Activated CD4-positive, alpha-beta T cell treated with anti-CD3 and anti-CD28 coated beads for 4 hours (primary cell): ENCODE measurements around the gene SRC.
A peak's percentile ranks its signal among the peaks of the same experiment; 100 is the strongest.

ENCODE experiments used
- DNase-seq, 2 donors: peaks; one replicate each; pipeline ENCODE4 v3.0.0-alpha.2; 2020

Gene SRC

DNA sequence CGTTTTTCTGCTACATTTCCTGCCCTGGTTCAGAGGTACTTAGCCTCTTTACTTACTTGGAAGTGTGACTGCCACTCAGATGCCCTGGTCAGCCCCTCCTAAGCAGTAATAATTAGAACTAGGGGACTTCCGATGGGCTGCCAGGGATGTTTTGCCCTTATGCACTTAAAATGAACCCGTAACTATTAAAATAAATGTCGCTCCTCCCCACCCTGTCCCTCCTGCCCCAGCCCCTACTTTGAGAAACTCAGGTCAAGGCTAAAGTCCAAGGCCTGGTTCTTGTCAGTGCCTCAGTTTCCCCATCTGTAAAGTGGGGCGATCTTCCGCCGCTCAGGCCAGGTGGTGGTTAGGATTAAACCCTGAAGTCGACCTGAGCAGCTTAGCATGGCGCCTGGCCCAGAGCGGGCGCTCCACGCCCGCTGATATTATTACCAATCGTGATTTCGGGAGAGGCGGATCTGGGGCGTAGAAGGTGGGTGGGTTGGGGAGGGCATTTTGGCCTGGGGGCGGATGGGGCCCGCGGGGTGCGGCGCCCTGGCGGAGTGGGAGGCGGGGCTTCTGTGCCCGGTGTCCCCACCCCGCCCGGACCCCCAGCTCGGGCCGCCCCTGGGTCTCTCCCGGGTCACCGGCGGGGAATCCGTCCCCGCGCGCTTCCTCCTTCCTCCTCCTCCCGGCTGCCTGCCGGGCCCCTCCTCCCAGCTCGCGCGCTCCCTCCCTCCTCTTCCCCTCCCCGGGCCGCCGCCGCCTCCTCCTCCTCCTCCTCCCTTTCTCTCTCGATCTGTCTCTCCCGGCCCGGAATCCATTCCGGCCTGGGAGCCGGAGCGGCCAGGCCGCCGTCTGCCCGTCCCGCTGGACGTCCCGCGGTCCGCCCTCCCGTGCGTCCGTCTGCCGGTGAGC is at the start of gene SRC:
TSS of gene SRC (plus strand) at position 802 of the 897 bp plus-strand sequence. CDS start 38,014 bp downstream, outside the sequence.
- peak; percentile 46 to 52 for DNase-seq

DNA sequence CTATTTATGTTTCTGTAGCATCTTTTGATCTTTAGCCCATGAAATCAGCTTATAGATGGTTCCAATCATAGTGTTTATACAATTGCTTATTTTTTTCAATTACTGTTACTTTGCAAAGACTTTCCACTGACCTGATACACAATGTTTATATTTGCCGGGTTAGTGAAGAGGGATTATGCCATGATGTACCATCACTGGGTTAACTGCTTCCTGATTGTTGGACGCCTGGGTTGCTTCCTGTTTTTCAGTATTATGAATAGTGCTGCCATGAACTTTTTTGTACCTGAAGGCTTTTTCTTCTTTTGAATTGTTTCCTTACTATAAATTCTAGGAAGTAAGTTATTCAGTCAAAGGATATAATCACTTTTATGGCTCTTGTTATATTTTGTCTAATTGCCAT is 49.6 kb upstream of the SRC start:
- no peak for DNase-seq

DNA sequence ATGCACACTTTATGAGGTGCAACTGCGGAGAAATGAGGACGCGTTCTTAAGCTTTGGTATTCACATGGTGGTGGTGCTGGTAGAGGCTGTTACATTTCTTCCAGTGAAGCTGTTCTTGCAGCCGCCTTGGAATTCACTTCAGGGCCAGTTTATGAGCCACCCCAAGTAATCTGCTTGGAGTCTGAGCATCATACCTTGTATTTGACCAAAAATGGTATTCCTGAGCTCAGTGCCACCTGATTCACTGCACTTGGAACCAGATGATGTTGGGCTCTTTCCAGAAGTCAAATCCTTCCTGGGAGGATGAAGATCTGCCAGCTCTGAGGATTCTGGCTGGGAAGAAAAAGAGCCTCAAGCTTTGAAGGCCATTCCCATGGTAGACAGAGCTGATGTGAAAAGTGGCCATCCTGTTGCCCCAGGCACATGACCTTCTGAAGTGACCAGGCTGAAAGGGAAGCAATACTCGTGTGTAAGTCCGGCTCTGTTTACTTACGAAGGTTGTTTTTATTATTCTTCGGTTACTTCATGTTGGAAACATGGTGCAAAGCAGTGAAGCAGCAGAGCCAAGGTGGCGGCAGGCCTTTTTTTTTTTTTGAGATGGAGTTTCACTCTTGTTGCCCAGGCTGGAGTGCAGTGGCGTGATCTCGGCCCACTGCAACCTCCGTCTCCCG is 48.7 kb upstream of the SRC start:
- no peak for DNase-seq

DNA sequence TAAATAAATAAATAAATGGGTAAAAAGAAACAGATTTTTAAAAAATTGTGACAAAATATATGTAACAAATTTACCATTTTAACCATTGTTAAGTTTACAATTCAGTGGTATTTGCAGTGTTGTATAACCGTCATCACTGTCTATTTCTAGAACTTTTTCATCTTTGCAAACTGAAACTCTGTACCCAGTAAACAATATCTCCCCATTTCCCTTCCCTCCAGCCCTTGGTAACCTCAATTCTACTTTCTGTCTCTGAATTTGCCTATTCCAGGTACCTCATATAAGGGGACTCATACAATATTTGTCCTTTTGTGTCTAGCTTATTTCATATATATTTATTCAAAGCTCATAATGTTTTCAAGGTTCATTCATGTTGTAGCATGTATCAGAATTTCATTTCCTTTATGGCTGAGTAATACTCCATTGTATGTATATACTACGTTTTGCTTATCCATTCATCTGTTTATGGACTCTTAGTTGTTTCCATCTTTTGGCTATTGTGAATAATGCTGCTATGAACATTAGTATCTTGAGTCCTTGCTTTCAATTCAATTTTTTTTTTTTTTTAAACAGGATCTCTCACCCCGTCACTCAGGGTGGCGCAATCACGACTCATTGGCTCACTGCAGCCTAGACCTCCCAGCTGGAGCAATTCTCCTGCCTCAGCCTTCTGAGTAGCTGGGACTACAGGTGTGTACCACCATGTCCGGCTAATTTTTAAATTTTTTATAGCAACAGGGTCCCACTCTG is 47.6 kb upstream of the SRC start:
- no peak for DNase-seq

DNA sequence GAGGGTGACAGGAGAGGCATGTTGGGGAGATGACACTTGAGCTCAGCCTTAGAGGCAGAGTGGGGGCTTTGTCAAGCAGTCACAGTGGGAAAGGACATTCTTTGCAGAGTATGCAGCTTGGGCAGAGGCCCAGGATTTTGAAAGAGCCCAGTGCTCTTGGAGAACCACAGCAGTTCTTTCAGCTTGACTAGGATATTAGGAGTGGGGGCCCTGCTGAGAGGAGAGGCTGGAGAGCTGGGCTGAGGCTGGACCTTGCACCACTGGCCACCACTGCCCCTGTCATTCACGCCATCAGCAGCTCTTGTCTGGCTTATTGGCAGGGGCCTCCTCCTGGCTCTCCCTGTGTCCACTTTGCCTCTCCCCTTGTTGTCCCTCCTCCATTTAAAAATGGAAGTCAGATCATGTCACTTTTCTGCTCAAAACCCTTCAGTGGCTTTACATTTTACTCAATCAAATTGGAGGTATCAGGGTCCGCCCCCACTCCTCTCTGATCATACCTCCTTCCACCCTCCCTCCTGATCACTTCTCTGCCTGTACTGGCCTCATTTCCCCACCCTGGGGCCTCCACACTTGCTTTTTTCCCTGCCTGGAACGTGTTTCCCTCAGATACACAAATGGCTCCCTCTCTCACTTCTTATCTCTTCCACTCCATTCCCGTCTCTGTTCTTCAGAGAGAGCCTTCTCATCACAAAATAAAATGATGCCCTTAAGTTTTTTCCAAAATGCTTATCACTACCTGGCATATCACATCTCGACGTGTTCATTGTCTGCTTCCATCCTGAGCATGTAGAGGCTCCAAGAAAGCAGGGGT is 46.0 kb upstream of the SRC start:
- no peak for DNase-seq

DNA sequence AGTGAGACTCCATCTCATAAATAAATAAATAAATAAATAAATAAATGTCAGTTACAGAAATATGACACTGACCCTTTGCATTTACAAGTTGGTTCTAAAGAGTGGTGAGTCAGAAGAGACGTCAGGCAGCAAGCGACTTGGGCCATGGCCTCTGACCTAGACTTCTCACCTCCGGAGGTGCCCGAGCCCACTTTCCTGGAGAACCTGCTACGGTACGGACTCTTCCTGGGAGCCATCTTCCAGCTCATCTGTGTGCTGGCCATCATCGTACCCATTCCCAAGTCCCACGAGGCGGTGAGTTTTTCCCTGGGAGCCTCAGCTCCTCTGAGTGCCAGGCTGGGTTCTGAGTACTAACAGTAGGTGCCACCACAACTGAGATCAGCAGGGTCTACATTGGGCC is 44.8 kb upstream of the SRC start:
- DNase-seq: no peak

DNA sequence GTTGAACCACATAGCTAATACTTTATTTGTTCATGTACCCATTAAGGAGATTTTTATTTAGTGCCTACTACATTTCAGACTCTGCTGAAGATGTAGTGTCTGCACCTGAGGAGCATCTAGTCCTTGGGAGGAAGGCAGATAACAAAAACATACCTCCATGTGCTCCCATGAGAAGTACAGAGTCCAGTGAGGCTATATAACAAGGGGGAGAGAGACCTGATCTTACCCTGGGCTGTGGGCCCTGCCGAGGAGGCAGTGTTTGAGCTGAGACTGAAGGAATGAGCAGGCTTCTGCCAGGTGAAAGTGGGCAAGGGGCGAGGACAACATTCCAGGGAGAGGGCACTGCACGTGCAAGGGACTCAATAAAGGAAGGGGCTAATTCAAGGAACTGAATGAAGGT is 44.4 kb upstream of the SRC start:
- no peak for DNase-seq

DNA sequence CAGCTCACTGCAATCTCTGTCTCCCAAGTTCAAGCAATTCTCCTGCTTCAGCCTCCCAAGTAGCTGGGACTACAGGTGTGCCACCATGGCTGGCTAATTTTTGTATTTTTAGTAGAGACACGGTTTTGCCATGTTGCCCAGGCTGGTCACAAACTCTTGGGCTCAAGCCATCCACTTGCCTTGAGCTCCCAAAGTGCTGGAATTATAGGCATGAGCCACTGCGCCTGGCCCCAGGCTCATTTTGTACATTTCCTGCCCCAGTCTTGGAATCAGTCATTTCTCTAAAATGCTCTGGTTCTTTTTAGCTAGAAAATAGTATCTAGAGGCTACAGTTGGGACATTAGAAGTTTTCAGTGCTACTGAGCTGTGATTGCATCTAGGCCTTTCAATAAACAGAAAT is 43.0 kb upstream of the SRC start:
- DNase-seq: no peak

DNA sequence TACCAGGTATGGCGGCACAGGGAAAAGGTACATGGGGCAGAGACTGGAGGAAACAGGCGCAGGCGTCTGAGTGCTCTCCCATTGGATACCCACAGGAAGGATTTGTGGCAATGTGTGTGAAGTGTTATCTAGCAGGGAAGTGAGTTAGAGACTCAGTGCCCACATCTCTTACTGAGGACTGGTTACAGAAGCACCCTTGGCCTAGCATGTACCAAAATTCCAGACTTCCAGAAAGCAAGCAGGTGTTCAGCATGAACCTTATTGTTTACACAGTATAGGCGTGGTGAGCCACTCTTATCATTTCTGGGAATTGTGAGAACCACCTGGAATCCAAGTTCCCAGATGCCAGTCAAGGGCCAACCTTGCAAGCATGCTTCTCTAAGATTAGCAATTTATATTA is 42.3 kb upstream of the SRC start:
- DNase-seq: no peak

DNA sequence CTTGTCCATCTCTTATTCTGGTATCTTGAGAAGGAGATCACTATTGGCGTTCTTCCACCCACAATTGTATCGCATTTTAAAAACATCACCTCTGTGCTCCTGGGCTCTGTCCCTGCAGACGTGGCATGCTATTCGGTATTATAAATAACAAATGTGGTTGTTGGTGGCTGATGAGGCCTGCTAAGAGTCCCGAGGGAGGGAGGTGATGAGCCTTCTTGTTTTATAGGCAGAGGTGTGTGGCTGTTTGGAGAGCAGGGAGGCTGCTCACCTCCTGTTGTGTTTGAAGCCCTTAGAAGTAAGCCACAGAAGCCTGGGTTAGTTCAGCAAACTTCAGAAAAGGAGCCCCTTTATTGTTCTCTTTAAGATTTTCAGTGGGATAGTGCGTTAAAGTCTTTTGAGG is 40.9 kb upstream of the SRC start:
- no peak for DNase-seq

DNA sequence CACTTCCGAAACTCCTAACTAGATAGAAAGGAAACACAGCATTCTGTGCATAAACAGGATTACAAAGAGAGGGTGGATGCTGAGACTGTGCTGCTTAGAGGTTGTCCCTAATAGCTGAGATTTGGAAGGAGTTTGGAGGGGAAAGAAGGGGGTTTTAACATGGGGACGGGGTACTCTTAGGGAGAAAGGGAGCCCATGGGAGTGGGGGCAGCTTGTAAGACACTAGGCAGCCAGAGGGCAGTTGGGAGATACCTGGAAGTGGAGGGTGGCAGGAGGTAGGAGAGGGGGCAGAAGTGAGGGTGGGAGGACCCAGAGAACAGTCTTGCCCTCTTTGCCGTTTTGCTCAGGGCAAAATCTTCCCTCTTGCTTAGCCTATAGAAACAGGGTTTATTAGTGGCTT is 40.1 kb upstream of the SRC start:
- no peak for DNase-seq

DNA sequence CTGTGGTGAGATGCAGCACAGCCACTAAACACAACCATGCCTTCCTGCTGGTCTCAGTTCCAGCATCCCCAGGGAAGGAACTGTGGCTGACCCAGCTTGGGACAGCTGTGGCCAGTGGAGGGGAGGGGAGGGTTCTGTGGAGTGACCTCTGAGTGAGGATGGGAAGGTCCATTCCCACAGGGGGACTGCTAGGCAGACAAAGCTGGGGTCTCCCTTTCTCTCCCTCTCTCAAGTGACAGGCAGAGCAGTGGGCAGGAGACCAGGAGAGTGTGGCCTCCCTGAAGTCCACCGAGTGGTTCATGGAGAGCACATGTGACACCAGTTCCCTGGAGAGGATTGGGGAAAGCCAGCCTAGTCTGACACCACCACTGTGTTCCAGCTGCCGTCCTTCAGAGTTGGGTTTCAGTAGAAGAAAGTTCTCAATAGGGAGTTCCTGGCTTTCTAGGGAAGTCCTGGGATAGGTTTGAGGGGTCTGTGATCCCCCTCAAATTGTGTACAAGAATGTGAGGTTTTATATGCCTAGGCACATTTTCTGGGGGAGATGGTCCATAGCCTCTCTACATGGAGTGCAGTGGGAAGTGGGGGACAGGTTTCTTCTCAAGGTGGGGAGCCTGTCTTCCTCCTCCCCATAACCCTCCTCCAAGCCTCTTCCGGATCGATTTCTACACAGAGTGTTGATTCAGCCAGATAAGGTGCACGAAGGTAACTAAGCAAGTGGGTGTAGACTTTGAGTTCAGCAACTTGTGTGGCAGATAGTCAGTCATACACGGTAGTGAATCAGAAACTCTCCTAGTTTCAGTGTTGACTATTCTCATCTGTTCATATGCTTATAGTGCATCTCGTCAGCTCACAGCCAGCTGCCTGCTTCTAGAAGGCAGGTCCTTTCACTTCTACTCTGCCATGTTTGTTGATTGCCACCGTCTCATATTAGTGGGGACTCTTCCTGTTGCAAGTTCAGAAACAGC is 37.6 kb upstream of the SRC start:
- DNase-seq: no peak

DNA sequence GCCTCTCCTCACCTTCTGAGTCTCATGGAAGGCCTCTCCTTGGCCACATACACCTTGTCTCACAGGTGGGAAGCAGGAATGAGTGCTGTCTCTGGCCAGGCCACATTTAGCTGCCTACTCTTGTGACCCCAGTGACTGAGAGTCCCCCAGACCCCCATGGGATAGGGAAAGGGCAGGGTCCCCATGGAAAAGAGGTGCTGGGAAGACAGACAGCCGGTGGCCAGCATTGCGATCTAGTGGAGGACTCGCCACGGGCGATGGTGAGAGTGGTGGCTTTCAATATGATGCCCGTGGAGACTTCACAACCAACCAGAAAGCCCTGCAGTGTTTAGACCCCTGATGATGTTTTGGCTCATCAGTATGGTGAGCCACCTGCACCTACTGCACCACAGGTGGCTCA is 36.6 kb upstream of the SRC start:
- no peak for DNase-seq

DNA sequence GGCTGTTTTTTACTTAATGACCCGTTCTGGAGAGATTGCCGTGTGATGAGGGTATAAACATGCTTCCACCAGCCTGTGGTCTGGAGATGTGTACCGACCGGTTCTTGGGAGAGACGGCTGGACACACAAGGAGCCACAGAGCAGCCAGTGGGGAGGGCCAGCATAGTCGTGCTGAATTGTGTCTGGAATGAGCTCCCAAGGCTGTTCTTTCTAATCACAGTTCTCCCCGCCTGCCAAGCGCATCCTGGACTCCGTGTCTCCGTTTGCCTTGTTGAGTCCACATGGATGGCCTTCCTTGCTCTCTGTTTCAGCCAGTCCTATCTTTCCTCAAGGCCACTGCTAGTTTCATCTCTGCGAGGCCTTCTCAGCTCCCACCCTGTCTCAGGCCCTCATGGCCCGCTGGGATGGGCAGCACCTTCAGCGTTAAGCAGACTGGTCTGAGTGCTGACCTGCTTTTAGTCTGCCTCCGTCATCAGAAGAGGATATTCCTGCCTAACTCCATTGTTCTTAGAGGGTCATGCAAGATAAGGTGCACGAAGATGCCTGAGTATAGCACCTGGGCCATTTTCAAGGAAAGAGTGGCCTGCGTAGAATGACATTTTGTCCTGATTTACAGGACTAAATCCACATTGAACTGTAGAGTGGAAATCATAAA is 35.9 kb upstream of the SRC start:
- no peak for DNase-seq

DNA sequence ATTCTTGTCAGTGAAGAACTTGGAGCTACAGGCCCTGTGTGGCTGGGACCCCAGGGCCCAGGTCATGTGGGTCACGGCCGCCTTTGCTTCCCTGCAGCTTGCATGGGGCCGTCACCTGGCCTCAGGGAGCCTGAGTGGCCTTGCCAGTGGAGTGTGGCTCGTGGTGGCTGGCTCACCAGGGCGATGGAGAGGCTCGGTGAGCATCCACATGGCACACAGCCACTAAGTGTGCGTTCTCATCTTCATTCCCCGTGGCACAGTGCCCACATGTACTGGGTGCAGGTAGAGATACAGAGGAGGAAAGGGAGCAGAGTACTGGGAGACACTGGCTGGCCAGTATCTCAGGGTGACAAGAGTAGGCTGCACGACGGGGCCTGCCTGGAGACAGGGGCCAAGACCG is 35.0 kb upstream of the SRC start:
- no peak for DNase-seq

DNA sequence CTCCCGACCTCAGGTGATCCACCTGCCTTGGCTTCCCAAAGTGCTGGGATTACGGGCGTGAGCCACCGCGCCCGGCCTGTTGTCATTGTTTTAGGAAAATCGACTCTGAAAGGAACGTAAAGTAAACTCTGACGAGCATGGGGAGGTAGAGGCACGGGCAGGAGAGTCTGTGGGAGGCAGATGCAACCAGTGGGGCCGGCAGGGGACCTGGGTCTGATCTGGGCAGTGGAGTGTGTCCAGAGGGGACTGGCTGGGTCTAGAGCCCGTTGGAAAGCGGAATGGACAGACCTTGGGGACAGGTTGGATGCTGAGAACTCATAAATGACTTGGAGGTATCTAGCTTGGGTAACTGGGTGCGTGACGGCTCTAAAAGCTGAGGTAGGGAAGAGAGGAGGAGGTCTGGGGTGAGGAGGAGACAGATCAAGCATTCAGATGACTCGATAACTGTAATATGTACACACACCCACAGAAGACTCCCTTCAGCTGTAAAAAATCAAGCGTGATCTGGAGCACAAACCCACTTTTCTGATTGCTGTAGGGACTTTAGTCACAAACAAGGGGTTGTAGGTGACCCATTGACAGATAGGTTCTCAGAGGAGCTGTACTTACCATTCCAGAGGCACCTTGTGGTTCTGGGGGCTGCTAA is 34.1 kb upstream of the SRC start:
- no peak for DNase-seq

DNA sequence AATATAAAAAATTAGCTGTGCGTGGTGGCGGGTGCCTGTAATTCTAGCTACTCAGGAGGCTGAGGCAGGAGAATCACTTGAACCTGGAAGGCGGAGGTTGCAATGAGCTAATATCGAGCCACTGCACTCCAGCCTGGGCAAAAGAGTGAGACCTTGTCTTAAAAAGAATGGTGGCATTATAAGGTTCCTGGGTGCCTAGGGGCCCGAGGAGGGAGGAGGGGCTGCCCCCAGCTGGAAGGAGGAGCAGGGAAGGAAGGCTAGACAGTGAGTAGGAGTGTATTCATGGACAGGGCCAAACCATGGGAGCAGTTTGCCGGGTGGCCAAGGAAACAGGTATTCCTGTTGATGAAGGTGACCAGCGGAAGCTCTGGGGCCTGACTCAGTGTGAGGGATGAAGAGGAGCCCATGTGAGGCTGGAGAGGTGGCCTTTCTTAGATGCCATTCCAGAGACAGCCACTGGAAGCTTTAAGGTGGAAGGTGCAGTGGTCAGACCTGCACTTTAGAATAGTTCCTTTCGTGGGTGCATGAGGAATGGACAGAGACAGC is 32.3 kb upstream of the SRC start:
- no peak for DNase-seq

DNA sequence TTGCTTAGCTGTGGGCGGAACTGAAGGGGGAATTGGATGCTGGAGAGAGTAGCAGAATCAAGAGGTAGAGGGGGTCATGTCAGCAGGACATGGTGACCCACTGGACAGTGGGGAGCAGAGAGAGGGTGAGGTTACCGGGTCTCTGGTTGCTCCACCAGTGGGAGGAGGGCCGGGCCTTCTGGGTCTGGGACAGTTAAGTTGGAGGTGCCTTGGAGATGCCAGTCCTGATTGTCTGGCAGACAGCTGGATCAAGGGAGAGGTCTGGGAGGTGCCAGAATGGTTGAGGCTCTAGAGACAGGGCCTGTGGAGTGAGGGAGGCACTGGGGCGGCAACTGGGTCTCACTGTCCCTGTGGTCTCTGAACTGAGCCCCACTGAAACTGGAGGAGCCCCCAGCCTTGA is 31.8 kb upstream of the SRC start:
- DNase-seq: no peak

DNA sequence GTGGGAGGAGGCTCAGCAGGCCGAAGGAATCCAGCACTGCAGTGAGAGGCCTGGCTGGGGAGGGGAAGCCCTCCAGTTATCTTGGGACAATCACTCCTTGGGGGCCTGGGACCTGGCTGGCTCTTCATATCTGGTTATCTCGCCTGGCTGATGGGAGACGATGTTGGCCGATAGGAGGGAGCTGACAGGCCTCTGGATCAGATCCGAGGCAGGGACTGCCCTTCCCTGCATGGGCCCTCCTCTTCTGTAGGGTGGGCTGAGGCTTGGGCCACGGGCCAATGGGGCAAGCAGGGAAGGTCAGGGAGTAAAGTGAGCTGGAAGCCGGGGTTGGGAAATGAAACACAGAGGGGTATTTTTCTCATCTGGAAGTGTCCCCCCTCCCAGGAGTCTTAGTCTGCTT is 31.3 kb upstream of the SRC start:
- DNase-seq: no peak

DNA sequence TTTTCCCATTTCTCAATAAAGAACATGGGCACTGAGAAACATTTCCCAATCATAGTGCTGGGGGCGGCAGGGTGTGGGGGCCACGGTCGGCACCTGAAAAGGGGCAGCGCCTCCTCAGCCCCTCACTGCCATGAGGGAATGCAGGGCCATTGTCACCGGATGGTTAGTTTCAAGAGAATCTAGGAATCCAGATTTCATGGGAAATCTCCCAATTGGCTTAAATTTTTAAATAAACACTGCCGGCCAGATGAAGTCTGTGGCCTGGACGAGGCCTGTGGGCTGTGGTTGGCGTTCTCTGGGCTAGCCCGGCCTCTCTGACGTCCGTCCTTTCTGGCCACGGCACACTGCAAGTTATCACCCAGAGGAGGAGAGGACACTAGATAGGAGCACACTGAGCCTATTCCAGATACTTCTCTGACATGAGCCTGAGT is 30.9 kb upstream of the SRC start:
- no peak for DNase-seq
